WTC11 (cell line): Measurements from ENCODE around the gene SDHAF2. TPM values are rescaled to one million over a fixed set of nuclear protein-coding genes. Genes with fewer than 3 reads are reported as not detected.

Experiments used
- ARID4B ChIP-seq: sonication (generic); formaldehyde crosslinking; IDR thresholded peaks from 2 replicates; pipeline ENCODE4 v1.8.0; 2023; ENCODE audit warnings: missing genetic modification reagents, mild to moderate bottlenecking, borderline replicate concordance
- ERG ChIP-seq: fragments of 250-450 bp; sonication (Bioruptor Pico); IDR thresholded peaks from 2 replicates; pipeline ENCODE4 v1.8.0; 2021; ENCODE audit warnings: mild to moderate bottlenecking
- FOXK1 ChIP-seq: sonication (generic); formaldehyde crosslinking; IDR thresholded peaks from 2 replicates; pipeline ENCODE4 v1.8.0; 2022; ENCODE audit warnings: mild to moderate bottlenecking, moderate library complexity, missing genetic modification reagents
- GTF2I ChIP-seq: fragments of 250-450 bp; sonication (Bioruptor Pico); conservative IDR thresholded peaks from 2 replicates; pipeline ENCODE4 v1.4.0; 2021; ENCODE audit warnings: mild to moderate bottlenecking
- IRF2 ChIP-seq: sonication (generic); formaldehyde crosslinking; IDR thresholded peaks from 2 replicates; pipeline ENCODE4 v1.8.0; 2022; ENCODE audit warnings: low read depth, missing genetic modification reagents, borderline replicate concordance
- NFE2L1 ChIP-seq: sonication (generic); formaldehyde crosslinking; IDR thresholded peaks from 2 replicates; pipeline ENCODE4 v1.8.1; 2023; ENCODE audit warnings: missing genetic modification reagents
- NR1H2 ChIP-seq: sonication (generic); formaldehyde crosslinking; IDR thresholded peaks from 2 replicates; pipeline ENCODE4 v1.9.0; 2021; ENCODE audit warnings: mild to moderate bottlenecking, moderate library complexity, missing genetic modification reagents
- RELA ChIP-seq: sonication (generic); formaldehyde crosslinking; IDR thresholded peaks from 2 replicates; pipeline ENCODE4 v1.8.1; 2022; ENCODE audit warnings: missing genetic modification reagents, mild to moderate bottlenecking, borderline replicate concordance
- SMAD3 ChIP-seq: sonication (generic); formaldehyde crosslinking; IDR thresholded peaks from 2 replicates; pipeline ENCODE4 v1.8.0; 2022; ENCODE audit warnings: missing genetic modification reagents, mild to moderate bottlenecking, borderline replicate concordance
- ZNF121 ChIP-seq: sonication (generic); formaldehyde crosslinking; IDR thresholded peaks from 2 replicates; pipeline ENCODE4 v1.8.0; 2023; ENCODE audit warnings: missing genetic modification reagents
- ZNF317 ChIP-seq: sonication (generic); formaldehyde crosslinking; IDR thresholded peaks from 2 replicates; pipeline ENCODE4 v1.8.1; 2023; ENCODE audit warnings: low read depth, mild to moderate bottlenecking, moderate library complexity, missing genetic modification reagents, borderline replicate concordance
- ZNF671 ChIP-seq: fragments of 250-450 bp; sonication (Bioruptor Pico); IDR thresholded peaks from 2 replicates; pipeline ENCODE4 v1.8.0; 2021; ENCODE audit warnings: mild to moderate bottlenecking
- total RNA-seq: library from RNA; stranded (reverse); gene quantifications from 3 replicates; pipeline ENCODE4 v1.2.3, GENCODE V29; 2021
- TF ChIP-seq, protein P1 (sequence below): fragments of 250-450 bp; sonication (Bioruptor Pico); IDR thresholded peaks from 2 replicates; pipeline ENCODE4 v2.1.2; 2022; ENCODE audit warnings: mild to moderate bottlenecking, moderate library complexity
- TF ChIP-seq, protein P2 (sequence below): sonication (generic); formaldehyde crosslinking; conservative IDR thresholded peaks from 2 replicates; pipeline ENCODE4 v1.8.1; 2023; ENCODE audit warnings: mild to moderate bottlenecking, low read depth, missing genetic modification reagents, moderate library complexity
- TF ChIP-seq, protein P3 (sequence below): sonication (generic); formaldehyde crosslinking; IDR thresholded peaks from 2 replicates; pipeline ENCODE4 v1.8.1; 2023; ENCODE audit warnings: mild to moderate bottlenecking, missing genetic modification reagents
- TF ChIP-seq, protein P4 (sequence below): sonication (generic); formaldehyde crosslinking; IDR thresholded peaks from 2 replicates; pipeline ENCODE4 v1.8.0; 2022; ENCODE audit warnings: mild to moderate bottlenecking, missing genetic modification reagents
- TF ChIP-seq, protein P5 (sequence below): sonication (generic); formaldehyde crosslinking; IDR thresholded peaks from 2 replicates; pipeline ENCODE4 v1.8.0; 2022; ENCODE audit warnings: missing genetic modification reagents

Gene SDHAF2
- total RNA-seq, 1 experiment from 2014 or later, result 36.5 TPM

DNA sequence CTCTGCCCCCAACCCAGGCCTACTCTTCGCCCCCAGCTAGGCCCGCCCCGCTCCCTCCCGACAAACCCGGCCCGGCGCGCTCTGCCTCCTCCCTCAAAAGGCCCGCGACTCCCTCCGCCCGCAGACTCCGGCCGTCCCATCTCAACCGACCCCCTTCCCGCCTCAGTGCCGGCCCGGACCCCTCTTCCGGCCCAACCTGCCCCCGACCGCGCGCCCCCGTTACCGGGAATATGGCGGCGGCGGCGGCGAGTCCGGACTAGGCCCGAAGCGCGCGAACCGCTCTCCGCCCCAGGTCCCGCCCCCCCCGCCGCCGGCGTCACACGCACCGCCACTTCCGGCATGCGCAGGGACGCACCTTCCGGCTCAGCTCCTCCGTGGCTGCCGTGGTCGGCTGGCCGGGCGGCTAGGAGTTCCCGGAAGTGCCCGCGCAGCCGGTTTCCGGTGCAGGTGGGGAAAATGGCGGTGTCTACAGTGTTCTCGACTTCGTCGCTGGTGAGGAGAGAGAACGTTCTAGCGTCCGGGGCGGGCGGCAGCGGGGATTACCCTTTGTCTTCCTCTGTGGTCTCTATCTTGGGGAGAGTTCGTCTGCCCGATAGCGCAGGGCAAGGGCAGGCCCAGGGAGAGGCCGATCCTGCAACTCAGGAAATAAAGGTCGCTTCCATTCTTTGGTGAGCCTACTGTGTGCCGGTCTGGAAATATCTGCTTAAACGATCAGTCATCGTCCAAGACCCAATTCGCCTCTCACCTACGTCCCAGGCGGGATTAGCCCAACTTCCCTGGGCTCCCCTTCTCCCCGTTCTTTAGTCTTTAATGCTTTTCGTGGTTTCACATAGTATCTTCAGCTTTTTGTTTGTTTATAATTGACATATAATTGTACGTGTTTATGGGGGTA lies at the start of gene SDHAF2, which contains the start of gene CPSF7 (continued):
- TF ChIP-seq ZNF317 (CRISPR knock-in tag) (no peak), ZNF671 (CRISPR knock-in tag) (no peak), NFE2L1 (CRISPR knock-in tag) (peak; percentile 56; the same call in 1 of the 2 replicates), ERG (CRISPR knock-in tag) (0 out of 2 replicates have a peak, but pooled peaks have one; percentile 35), IRF2 (CRISPR knock-in tag) (no peak), NR1H2 (CRISPR knock-in tag) (no peak), GTF2I (CRISPR knock-in tag) (no peak), RELA (CRISPR knock-in tag) (no peak), ZNF121 (no peak), FOXK1 (CRISPR knock-in tag) (peak; percentile 90), ARID4B (CRISPR knock-in tag) (peak; percentile 96), SMAD3 (CRISPR knock-in tag) (no peak)
- TF ChIP-seq, protein P1, sequence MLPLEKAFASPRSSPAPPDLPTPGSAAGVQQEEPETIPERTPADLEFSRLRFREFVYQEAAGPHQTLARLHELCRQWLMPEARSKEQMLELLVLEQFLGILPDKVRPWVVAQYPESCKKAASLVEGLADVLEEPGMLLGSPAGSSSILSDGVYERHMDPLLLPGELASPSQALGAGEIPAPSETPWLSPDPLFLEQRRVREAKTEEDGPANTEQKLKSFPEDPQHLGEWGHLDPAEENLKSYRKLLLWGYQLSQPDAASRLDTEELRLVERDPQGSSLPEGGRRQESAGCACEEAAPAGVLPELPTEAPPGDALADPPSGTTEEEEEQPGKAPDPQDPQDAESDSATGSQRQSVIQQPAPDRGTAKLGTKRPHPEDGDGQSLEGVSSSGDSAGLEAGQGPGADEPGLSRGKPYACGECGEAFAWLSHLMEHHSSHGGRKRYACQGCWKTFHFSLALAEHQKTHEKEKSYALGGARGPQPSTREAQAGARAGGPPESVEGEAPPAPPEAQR (CRISPR knock-in tag), result no peak
- TF ChIP-seq, protein P2, sequence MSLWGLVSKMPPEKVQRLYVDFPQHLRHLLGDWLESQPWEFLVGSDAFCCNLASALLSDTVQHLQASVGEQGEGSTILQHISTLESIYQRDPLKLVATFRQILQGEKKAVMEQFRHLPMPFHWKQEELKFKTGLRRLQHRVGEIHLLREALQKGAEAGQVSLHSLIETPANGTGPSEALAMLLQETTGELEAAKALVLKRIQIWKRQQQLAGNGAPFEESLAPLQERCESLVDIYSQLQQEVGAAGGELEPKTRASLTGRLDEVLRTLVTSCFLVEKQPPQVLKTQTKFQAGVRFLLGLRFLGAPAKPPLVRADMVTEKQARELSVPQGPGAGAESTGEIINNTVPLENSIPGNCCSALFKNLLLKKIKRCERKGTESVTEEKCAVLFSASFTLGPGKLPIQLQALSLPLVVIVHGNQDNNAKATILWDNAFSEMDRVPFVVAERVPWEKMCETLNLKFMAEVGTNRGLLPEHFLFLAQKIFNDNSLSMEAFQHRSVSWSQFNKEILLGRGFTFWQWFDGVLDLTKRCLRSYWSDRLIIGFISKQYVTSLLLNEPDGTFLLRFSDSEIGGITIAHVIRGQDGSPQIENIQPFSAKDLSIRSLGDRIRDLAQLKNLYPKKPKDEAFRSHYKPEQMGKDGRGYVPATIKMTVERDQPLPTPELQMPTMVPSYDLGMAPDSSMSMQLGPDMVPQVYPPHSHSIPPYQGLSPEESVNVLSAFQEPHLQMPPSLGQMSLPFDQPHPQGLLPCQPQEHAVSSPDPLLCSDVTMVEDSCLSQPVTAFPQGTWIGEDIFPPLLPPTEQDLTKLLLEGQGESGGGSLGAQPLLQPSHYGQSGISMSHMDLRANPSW (CRISPR knock-in tag), result 0 out of 2 replicates have a peak, but pooled peaks have one; percentile 28
- TF ChIP-seq, protein P3, sequence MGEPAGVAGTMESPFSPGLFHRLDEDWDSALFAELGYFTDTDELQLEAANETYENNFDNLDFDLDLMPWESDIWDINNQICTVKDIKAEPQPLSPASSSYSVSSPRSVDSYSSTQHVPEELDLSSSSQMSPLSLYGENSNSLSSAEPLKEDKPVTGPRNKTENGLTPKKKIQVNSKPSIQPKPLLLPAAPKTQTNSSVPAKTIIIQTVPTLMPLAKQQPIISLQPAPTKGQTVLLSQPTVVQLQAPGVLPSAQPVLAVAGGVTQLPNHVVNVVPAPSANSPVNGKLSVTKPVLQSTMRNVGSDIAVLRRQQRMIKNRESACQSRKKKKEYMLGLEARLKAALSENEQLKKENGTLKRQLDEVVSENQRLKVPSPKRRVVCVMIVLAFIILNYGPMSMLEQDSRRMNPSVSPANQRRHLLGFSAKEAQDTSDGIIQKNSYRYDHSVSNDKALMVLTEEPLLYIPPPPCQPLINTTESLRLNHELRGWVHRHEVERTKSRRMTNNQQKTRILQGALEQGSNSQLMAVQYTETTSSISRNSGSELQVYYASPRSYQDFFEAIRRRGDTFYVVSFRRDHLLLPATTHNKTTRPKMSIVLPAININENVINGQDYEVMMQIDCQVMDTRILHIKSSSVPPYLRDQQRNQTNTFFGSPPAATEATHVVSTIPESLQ (CRISPR knock-in tag), result no peak
- TF ChIP-seq, protein P4, sequence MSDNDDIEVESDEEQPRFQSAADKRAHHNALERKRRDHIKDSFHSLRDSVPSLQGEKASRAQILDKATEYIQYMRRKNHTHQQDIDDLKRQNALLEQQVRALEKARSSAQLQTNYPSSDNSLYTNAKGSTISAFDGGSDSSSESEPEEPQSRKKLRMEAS (CRISPR knock-in tag), result peak; percentile 83
- TF ChIP-seq, protein P5, sequence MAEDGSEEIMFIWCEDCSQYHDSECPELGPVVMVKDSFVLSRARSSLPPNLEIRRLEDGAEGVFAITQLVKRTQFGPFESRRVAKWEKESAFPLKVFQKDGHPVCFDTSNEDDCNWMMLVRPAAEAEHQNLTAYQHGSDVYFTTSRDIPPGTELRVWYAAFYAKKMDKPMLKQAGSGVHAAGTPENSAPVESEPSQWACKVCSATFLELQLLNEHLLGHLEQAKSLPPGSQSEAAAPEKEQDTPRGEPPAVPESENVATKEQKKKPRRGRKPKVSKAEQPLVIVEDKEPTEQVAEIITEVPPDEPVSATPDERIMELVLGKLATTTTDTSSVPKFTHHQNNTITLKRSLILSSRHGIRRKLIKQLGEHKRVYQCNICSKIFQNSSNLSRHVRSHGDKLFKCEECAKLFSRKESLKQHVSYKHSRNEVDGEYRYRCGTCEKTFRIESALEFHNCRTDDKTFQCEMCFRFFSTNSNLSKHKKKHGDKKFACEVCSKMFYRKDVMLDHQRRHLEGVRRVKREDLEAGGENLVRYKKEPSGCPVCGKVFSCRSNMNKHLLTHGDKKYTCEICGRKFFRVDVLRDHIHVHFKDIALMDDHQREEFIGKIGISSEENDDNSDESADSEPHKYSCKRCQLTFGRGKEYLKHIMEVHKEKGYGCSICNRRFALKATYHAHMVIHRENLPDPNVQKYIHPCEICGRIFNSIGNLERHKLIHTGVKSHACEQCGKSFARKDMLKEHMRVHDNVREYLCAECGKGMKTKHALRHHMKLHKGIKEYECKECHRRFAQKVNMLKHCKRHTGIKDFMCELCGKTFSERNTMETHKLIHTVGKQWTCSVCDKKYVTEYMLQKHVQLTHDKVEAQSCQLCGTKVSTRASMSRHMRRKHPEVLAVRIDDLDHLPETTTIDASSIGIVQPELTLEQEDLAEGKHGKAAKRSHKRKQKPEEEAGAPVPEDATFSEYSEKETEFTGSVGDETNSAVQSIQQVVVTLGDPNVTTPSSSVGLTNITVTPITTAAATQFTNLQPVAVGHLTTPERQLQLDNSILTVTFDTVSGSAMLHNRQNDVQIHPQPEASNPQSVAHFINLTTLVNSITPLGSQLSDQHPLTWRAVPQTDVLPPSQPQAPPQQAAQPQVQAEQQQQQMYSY (CRISPR knock-in tag), result no peak
